Measurements from ENCODE around the gene ZDHHC20.

Gene ZDHHC20

DNA sequence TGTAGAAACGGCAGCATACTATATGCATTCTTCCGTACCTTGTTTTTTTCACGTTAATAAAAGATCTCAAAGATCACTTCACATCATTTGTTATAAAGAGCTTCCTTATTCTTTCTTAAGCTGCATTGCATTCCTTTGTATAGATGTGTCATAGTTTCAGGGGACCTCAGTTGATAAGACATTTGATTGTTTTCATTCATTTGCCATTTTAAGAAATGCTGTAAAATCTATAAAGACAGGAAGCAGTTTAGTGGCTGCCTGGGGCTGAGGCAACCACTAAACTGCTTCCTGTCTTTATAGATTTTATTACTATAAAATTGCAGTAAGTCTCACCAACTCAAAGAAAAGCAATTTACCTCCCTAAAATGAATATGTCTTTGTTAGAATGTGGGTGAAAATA lies 59.4 kb downstream of the ZDHHC20 start:
- H3K27me3 ChIP-seq (ENCODE audit: control insufficient read depth in 1 of 2, insufficient read depth in 1 of 2, low read length in 2 of 2) = no peaks in the 10 kb centered on the region
- no peak overlapping the region for H3K23ac ChIP-seq (ENCODE audit: low read length in 2 of 2)
- no peak overlapping the region for H3K4ac ChIP-seq (ENCODE audit: low read depth in 1 of 2, low read length in 2 of 2)
- no peak overlapping the region for H3K14ac ChIP-seq (ENCODE audit: low read length in 2 of 2)
- peaks cover 1% of the 10 kb centered on the region for H3K4me1 ChIP-seq (ENCODE audit: control insufficient read depth, insufficient read depth, low read depth, low read length)
- no peak overlapping the region for H2AK5ac ChIP-seq (ENCODE audit: low read length, severe bottlenecking)
- H3K9me3 ChIP-seq (ENCODE audit: control insufficient read depth, low read length) = no peaks in the 10 kb centered on the region
- peaks cover 6 to 7% of the 10 kb centered on the region in 2 experiments for H3K36me3 ChIP-seq (ENCODE audit: control insufficient read depth in 1 of 2, insufficient read depth in 2 of 2, low read depth in 1 of 2, low read length in 2 of 2)
- no peak overlapping the region for H3K4me3 ChIP-seq (ENCODE audit: insufficient read depth in 1 of 2, low read depth in 1 of 2, low read length in 2 of 2)
- no peak overlapping the region for H4K91ac ChIP-seq (ENCODE audit: low read length)
- no peak overlapping the region for H3K4me2 ChIP-seq (ENCODE audit: low read length, poor library complexity, severe bottlenecking)
- H3K27ac ChIP-seq (ENCODE audit: low read length, poor library complexity, severe bottlenecking) = no peak overlapping the region
- no CpG with 5 or more reads among the region's 3 CpGs for WGBS
- H2BK120ac ChIP-seq (ENCODE audit: low read depth, low read length) = no peak overlapping the region
- no peak overlapping the region for H2AFZ ChIP-seq (ENCODE audit: low read depth, low read length)
- DNase-seq = peak; percentile 10
- H2BK12ac ChIP-seq (ENCODE audit: low read length in 2 of 2) = no peak overlapping the region
- no peak overlapping the region for H3K9ac ChIP-seq (ENCODE audit: low read length)
- H3K18ac ChIP-seq (ENCODE audit: low read depth in 1 of 2, low read length in 2 of 2) = no peak overlapping the region
- H3K79me1 ChIP-seq (replicated peaks; ENCODE audit: low read length, poor library complexity, severe bottlenecking) = peaks cover 8% of the 10 kb centered on the region
- H2BK15ac ChIP-seq (ENCODE audit: low read depth, poor library complexity, severe bottlenecking) = no peak overlapping the region
- no peak overlapping the region for H2BK5ac ChIP-seq (ENCODE audit: low read depth, low read length, poor library complexity, severe bottlenecking)
- no peak overlapping the region for H4K8ac ChIP-seq (ENCODE audit: low read length)

GRCh38 chr13:21395953-21396352 lies 63.1 kb downstream of the ZDHHC20 start:
- H4K8ac ChIP-seq (ENCODE audit: low read length) = no peak overlapping the region
- H3K79me1 ChIP-seq (replicated peaks; ENCODE audit: low read length, poor library complexity, severe bottlenecking) = peaks cover 8% of the 10 kb centered on the region
- no peaks in the 10 kb centered on the region for H3K9me3 ChIP-seq (ENCODE audit: control insufficient read depth, low read length)
- no peak overlapping the region for H3K27ac ChIP-seq (ENCODE audit: low read length, poor library complexity, severe bottlenecking)
- no peak overlapping the region for H2BK15ac ChIP-seq (ENCODE audit: low read depth, poor library complexity, severe bottlenecking)
- no peak overlapping the region for H4K91ac ChIP-seq (ENCODE audit: low read length)
- H3K4me1 ChIP-seq (ENCODE audit: control insufficient read depth, insufficient read depth, low read depth, low read length) = no peaks in the 10 kb centered on the region
- H3K27me3 ChIP-seq (ENCODE audit: control insufficient read depth in 1 of 2, insufficient read depth in 1 of 2, low read length in 2 of 2) = no peaks in the 10 kb centered on the region
- no peak overlapping the region for H3K9ac ChIP-seq (ENCODE audit: low read length)
- no peak overlapping the region for H2AFZ ChIP-seq (ENCODE audit: low read depth, low read length)
- H2BK12ac ChIP-seq (ENCODE audit: low read length in 2 of 2) = no peak overlapping the region
- no peak overlapping the region for H2AK5ac ChIP-seq (ENCODE audit: low read length, severe bottlenecking)
- no peak overlapping the region for H3K18ac ChIP-seq (ENCODE audit: low read depth in 1 of 2, low read length in 2 of 2)
- no peak overlapping the region for H2BK5ac ChIP-seq (ENCODE audit: low read depth, low read length, poor library complexity, severe bottlenecking)
- WGBS = 91% methylated on average over 3 of the region's 3 CpGs
- no peak overlapping the region for H3K4me2 ChIP-seq (ENCODE audit: low read length, poor library complexity, severe bottlenecking)
- no peak for DNase-seq
- no peak overlapping the region for H2BK120ac ChIP-seq (ENCODE audit: low read depth, low read length)
- no peak overlapping the region for H3K4ac ChIP-seq (ENCODE audit: low read depth in 1 of 2, low read length in 2 of 2)
- no peak overlapping the region for H3K4me3 ChIP-seq (ENCODE audit: insufficient read depth in 1 of 2, low read depth in 1 of 2, low read length in 2 of 2)
- no peak overlapping the region for H3K14ac ChIP-seq (ENCODE audit: low read length in 2 of 2)
- H3K36me3 ChIP-seq (ENCODE audit: control insufficient read depth in 1 of 2, insufficient read depth in 2 of 2, low read depth in 1 of 2, low read length in 2 of 2) = peaks cover 9 to 12% of the 10 kb centered on the region in 2 experiments
- no peak overlapping the region for H3K23ac ChIP-seq (ENCODE audit: low read length in 2 of 2)

GRCh38 chr13:21389124-21389523 lies 70.0 kb downstream of the ZDHHC20 start:
- no peak for DNase-seq
- Histone ChIP-seq H3K4ac (ENCODE audit: low read depth in 1 of 2, low read length in 2 of 2) (no peak overlapping the region), H2BK15ac (ENCODE audit: low read depth, poor library complexity, severe bottlenecking) (no peak overlapping the region), H2BK120ac (ENCODE audit: low read depth, low read length) (no peak overlapping the region), H4K8ac (ENCODE audit: low read length) (no peak overlapping the region), H3K27ac (ENCODE audit: low read length, poor library complexity, severe bottlenecking) (no peak overlapping the region), H3K36me3 (ENCODE audit: control insufficient read depth in 1 of 2, insufficient read depth in 2 of 2, low read depth in 1 of 2, low read length in 2 of 2) (peaks cover 15 to 52% of the 10 kb centered on the region in 2 experiments), H2AFZ (ENCODE audit: low read depth, low read length) (no peak overlapping the region), H3K9ac (ENCODE audit: low read length) (no peak overlapping the region), H3K27me3 (ENCODE audit: control insufficient read depth in 1 of 2, insufficient read depth in 1 of 2, low read length in 2 of 2) (no peaks in the 10 kb centered on the region), H3K9me3 (ENCODE audit: control insufficient read depth, low read length) (peaks cover 13% of the 10 kb centered on the region), H3K18ac (ENCODE audit: low read depth in 1 of 2, low read length in 2 of 2) (no peak overlapping the region), H3K4me2 (ENCODE audit: low read length, poor library complexity, severe bottlenecking) (no peak overlapping the region), H3K4me1 (ENCODE audit: control insufficient read depth, insufficient read depth, low read depth, low read length) (no peaks in the 10 kb centered on the region), H2BK12ac (ENCODE audit: low read length in 2 of 2) (no peak overlapping the region), H3K23ac (ENCODE audit: low read length in 2 of 2) (no peak overlapping the region), H4K91ac (ENCODE audit: low read length) (no peak overlapping the region), H2BK5ac (ENCODE audit: low read depth, low read length, poor library complexity, severe bottlenecking) (no peak overlapping the region), H3K14ac (ENCODE audit: low read length in 2 of 2) (no peak overlapping the region), H3K79me1 (replicated peaks; ENCODE audit: low read length, poor library complexity, severe bottlenecking) (peaks cover 12% of the 10 kb centered on the region), H2AK5ac (ENCODE audit: low read length, severe bottlenecking) (no peak overlapping the region), H3K4me3 (ENCODE audit: insufficient read depth in 1 of 2, low read depth in 1 of 2, low read length in 2 of 2) (no peak overlapping the region)
- 100% methylated on average over 1 of the region's 2 CpGs for WGBS

DNA sequence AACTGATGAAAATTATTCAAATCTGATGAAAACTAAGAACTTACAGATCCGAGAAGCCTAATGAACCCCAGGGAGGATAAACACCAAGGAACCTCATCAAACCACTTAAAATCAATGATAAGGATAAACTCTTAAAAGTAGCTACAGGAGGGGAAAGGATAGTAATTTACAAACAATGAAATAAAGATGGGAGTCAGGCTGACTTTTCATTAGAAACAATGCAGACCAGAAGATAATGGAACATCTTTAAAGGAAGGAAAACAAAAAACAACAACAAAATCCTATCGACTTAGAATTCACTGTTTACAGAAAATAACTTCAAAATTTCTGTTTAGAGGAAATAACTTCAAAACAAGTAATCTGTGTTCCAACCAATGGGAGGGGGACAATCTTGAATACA lies 73.4 kb downstream of the ZDHHC20 start:
- Histone ChIP-seq H2BK5ac (ENCODE audit: low read depth, low read length, poor library complexity, severe bottlenecking) (no peak overlapping the region), H3K4ac (ENCODE audit: low read depth in 1 of 2, low read length in 2 of 2) (no peak overlapping the region), H2AK5ac (ENCODE audit: low read length, severe bottlenecking) (no peak overlapping the region), H2BK15ac (ENCODE audit: low read depth, poor library complexity, severe bottlenecking) (no peak overlapping the region), H3K4me2 (ENCODE audit: low read length, poor library complexity, severe bottlenecking) (no peak overlapping the region), H4K91ac (ENCODE audit: low read length) (no peak overlapping the region), H4K8ac (ENCODE audit: low read length) (no peak overlapping the region), H3K4me1 (ENCODE audit: control insufficient read depth, insufficient read depth, low read depth, low read length) (no peaks in the 10 kb centered on the region), H3K79me1 (replicated peaks; ENCODE audit: low read length, poor library complexity, severe bottlenecking) (peaks cover 8% of the 10 kb centered on the region), H3K36me3 (ENCODE audit: control insufficient read depth in 1 of 2, insufficient read depth in 2 of 2, low read depth in 1 of 2, low read length in 2 of 2) (peaks cover 9 to 67% of the 10 kb centered on the region in 2 experiments), H3K9me3 (ENCODE audit: control insufficient read depth, low read length) (peaks cover 13% of the 10 kb centered on the region), H3K18ac (ENCODE audit: low read depth in 1 of 2, low read length in 2 of 2) (no peak overlapping the region), H3K27me3 (ENCODE audit: control insufficient read depth in 1 of 2, insufficient read depth in 1 of 2, low read length in 2 of 2) (no peaks in the 10 kb centered on the region), H3K27ac (ENCODE audit: low read length, poor library complexity, severe bottlenecking) (no peak overlapping the region), H2AFZ (ENCODE audit: low read depth, low read length) (no peak overlapping the region), H2BK12ac (ENCODE audit: low read length in 2 of 2) (no peak overlapping the region), H3K9ac (ENCODE audit: low read length) (no peak overlapping the region), H2BK120ac (ENCODE audit: low read depth, low read length) (no peak overlapping the region), H3K23ac (ENCODE audit: low read length in 2 of 2) (no peak overlapping the region), H3K4me3 (ENCODE audit: insufficient read depth in 1 of 2, low read depth in 1 of 2, low read length in 2 of 2) (no peak overlapping the region), H3K14ac (ENCODE audit: low read length in 2 of 2) (no peak overlapping the region)
- no CpG with 5 or more reads among the region's 2 CpGs for WGBS
- no peak for DNase-seq
